ENCODE data around the gene IFI6. TPM values are rescaled to one million over a fixed set of nuclear protein-coding genes. Genes with fewer than 3 reads are reported as not detected.

Gene IFI6
- total and polyA plus RNA-seq, 2 of the 13 experiments (the other 11 are each of a cell fraction or from before 2014, with no cell fraction given) = 12.9 to 13.2 TPM

DNA sequence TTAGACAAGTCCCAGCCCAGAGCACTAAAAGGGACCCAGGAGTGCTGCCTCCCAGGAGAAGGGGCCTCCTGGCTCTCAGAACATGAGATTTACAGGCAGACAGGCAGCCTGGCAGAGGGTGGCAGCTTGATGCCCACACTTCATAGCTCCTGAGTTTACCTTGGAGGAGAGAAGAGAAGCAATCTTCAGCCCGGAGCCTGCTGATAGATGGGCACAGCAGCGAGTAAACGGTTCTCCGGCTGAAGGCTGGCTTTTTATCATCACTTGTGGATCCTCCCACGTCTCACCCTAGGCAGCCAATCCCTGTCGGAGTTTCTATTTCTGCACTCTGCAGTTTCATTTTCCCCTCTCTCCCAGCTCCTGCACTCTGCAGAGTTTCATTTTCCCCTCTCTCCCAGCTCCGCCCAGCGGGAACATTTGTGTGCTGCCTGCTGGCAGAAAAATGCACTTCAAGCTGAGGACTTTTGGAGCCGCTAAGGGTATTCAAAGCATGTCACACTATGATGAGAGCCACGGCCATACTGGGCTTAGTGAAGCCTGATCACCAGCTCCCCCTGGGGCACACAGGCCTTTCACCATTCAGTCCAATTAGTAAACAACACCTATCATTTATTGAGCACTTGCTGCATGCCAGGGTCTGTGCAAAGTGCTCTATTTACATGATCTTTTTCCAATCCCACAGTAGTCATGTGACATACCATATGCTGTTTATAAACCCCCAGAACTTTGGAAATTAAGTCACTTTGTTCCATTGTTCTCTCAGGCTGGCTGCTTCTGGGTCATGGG is at the start of gene IFI6 (continued):
- TF ChIP-seq, protein P1, sequence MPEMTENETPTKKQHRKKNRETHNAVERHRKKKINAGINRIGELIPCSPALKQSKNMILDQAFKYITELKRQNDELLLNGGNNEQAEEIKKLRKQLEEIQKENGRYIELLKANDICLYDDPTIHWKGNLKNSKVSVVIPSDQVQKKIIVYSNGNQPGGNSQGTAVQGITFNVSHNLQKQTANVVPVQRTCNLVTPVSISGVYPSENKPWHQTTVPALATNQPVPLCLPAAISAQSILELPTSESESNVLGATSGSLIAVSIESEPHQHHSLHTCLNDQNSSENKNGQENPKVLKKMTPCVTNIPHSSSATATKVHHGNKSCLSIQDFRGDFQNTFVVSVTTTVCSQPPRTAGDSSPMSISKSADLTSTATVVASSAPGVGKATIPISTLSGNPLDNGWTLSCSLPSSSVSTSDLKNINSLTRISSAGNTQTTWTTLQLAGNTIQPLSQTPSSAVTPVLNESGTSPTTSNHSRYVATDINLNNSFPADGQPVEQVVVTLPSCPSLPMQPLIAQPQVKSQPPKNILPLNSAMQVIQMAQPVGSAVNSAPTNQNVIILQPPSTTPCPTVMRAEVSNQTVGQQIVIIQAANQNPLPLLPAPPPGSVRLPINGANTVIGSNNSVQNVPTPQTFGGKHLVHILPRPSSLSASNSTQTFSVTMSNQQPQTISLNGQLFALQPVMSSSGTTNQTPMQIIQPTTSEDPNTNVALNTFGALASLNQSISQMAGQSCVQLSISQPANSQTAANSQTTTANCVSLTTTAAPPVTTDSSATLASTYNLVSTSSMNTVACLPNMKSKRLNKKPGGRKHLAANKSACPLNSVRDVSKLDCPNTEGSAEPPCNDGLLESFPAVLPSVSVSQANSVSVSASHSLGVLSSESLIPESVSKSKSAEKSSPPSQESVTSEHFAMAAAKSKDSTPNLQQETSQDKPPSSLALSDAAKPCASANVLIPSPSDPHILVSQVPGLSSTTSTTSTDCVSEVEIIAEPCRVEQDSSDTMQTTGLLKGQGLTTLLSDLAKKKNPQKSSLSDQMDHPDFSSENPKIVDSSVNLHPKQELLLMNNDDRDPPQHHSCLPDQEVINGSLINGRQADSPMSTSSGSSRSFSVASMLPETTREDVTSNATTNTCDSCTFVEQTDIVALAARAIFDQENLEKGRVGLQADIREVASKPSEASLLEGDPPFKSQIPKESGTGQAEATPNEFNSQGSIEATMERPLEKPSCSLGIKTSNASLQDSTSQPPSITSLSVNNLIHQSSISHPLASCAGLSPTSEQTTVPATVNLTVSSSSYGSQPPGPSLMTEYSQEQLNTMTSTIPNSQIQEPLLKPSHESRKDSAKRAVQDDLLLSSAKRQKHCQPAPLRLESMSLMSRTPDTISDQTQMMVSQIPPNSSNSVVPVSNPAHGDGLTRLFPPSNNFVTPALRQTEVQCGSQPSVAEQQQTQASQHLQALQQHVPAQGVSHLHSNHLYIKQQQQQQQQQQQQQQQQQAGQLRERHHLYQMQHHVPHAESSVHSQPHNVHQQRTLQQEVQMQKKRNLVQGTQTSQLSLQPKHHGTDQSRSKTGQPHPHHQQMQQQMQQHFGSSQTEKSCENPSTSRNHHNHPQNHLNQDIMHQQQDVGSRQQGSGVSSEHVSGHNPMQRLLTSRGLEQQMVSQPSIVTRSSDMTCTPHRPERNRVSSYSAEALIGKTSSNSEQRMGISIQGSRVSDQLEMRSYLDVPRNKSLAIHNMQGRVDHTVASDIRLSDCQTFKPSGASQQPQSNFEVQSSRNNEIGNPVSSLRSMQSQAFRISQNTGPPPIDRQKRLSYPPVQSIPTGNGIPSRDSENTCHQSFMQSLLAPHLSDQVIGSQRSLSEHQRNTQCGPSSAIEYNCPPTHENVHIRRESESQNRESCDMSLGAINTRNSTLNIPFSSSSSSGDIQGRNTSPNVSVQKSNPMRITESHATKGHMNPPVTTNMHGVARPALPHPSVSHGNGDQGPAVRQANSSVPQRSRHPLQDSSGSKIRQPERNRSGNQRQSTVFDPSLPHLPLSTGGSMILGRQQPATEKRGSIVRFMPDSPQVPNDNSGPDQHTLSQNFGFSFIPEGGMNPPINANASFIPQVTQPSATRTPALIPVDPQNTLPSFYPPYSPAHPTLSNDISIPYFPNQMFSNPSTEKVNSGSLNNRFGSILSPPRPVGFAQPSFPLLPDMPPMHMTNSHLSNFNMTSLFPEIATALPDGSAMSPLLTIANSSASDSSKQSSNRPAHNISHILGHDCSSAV (CRISPR knock-in tag; IDR thresholded peaks at IDR 0.05; ENCODE audit: borderline replicate concordance) = no peak
- TF ChIP-seq ZNF564 (CRISPR knock-in tag; IDR thresholded peaks at IDR 0.05) = no peak
- TF ChIP-seq ARNT2 (CRISPR knock-in tag; IDR thresholded peaks at IDR 0.05; ENCODE audit: low read depth) = no peak
- no peak for TF ChIP-seq NR2F2 (IDR thresholded peaks at IDR 0.05; ENCODE audit: borderline replicate concordance, low read depth)
- TF ChIP-seq U2AF1 (optimal IDR thresholded peaks at IDR 0.05; ENCODE audit: low read depth, low read length) = no peak
- no peak for TF ChIP-seq TBP (CRISPR knock-in tag; IDR thresholded peaks at IDR 0.05)
- no peak; the same call in 1 of the 2 replicates for TF ChIP-seq TBX2 (CRISPR knock-in tag; IDR thresholded peaks at IDR 0.05; ENCODE audit: borderline replicate concordance)
- TF ChIP-seq ZNF766 (CRISPR knock-in tag; IDR thresholded peaks at IDR 0.05; ENCODE audit: borderline replicate concordance) = 0 out of 2 replicates have a peak, but pooled peaks have one; percentile 31
- TF ChIP-seq ZNF484 (CRISPR knock-in tag; IDR thresholded peaks at IDR 0.05; ENCODE audit: borderline replicate concordance, low read depth) = no peak
- no peak for TF ChIP-seq SKI (IDR thresholded peaks at IDR 0.05; ENCODE audit: partially characterized antibody)
- no peak for TF ChIP-seq ZNF251 (CRISPR knock-in tag; IDR thresholded peaks at IDR 0.05)
- no peak; the same call in 1 of the 2 replicates for TF ChIP-seq SIX4 (CRISPR knock-in tag; IDR thresholded peaks at IDR 0.05)
- no peak for TF ChIP-seq EED (CRISPR knock-in tag; IDR thresholded peaks at IDR 0.05)
- TF ChIP-seq, protein P2, sequence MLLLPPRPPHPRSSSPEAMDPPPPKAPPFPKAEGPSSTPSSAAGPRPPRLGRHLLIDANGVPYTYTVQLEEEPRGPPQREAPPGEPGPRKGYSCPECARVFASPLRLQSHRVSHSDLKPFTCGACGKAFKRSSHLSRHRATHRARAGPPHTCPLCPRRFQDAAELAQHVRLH (CRISPR knock-in tag; IDR thresholded peaks at IDR 0.05; ENCODE audit: borderline replicate concordance, low read depth) = peak; percentile 66; the same call in 1 of the 2 replicates
- TF ChIP-seq ZNF563 (CRISPR knock-in tag; IDR thresholded peaks at IDR 0.05) = no peak
- no peak for TF ChIP-seq ZNF232 (CRISPR knock-in tag; IDR thresholded peaks at IDR 0.05; ENCODE audit: borderline replicate concordance)
- TF ChIP-seq ZNF292 (CRISPR knock-in tag; IDR thresholded peaks at IDR 0.05; ENCODE audit: borderline replicate concordance, low read depth) = peak; percentile 92; the same call in 1 of the 2 replicates
- TF ChIP-seq SOX6 (IDR thresholded peaks at IDR 0.05) = no peak
- peak; percentile 18; the same call in 1 of the 2 replicates for TF ChIP-seq SOX6 (CRISPR knock-in tag; IDR thresholded peaks at IDR 0.05)
- TF ChIP-seq, protein P3, sequence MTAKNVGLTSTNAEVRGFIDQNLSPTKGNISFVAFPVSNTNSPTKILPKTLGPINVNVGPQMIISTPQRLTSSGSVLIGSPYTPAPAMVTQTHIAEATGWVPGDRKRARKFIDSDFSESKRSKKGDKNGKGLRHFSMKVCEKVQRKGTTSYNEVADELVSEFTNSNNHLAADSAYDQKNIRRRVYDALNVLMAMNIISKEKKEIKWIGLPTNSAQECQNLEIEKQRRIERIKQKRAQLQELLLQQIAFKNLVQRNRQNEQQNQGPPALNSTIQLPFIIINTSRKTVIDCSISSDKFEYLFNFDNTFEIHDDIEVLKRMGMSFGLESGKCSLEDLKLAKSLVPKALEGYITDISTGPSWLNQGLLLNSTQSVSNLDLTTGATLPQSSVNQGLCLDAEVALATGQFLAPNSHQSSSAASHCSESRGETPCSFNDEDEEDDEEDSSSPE (CRISPR knock-in tag; IDR thresholded peaks at IDR 0.05) = no peak
